GM23338 (cell line): ENCODE data around the gene MAD1L1. TPM values are rescaled to one million over a fixed set of nuclear protein-coding genes. Genes with fewer than 3 reads are reported as not detected.

Experiments
- ATAC-seq: fragments of 200-7000 bp; cut with Tn5 transposase; 3 replicates; pipeline ENCODE4 v1.9.1; 2020
- DNase-seq: peaks from one replicate; pipeline ENCODE4 v3.0.0-alpha.2; 2015; ENCODE audit warnings: low spot score
- H2AFZ ChIP-seq: fragments of 200-600 bp; sonication (generic); 2 replicates; pipeline ENCODE4 v1.8.0; 2016; ENCODE audit warnings: antibody characterized with exemption, mild to moderate bottlenecking, moderate library complexity
- H3F3A ChIP-seq: fragments of 200-600 bp; sonication (generic); replicated peaks from 2 replicates; pipeline ENCODE4 v1.8.0; 2017; ENCODE audit warnings: antibody characterized with exemption, mixed run types, low read depth
- H3K27ac ChIP-seq: fragments of 200-600 bp; sonication (generic); 2 replicates; pipeline ENCODE4 v1.6.1; 2016; ENCODE audit warnings: low read depth
- H3K27me3 ChIP-seq: fragments of 200-600 bp; sonication (generic); 2 replicates; pipeline ENCODE4 v1.8.0; 2016; ENCODE audit warnings: mild to moderate bottlenecking, mixed run types, moderate library complexity; ENCODE audit not compliant: insufficient read depth
- H3K36me3 ChIP-seq: fragments of 200-600 bp; sonication (generic); 2 replicates; pipeline ENCODE4 v1.8.0; 2016; ENCODE audit warnings: mild to moderate bottlenecking; ENCODE audit not compliant: insufficient read depth
- H3K4me1 ChIP-seq: fragments of 200-600 bp; sonication (generic); 2 replicates; pipeline ENCODE4 v1.8.0; 2016; ENCODE audit warnings: mild to moderate bottlenecking, moderate library complexity; ENCODE audit not compliant: insufficient read depth
- H3K4me2 ChIP-seq: fragments of 200-600 bp; sonication (generic); 2 replicates; pipeline ENCODE4 v1.7.1; 2017; ENCODE audit warnings: mixed run types
- H3K4me3 ChIP-seq: fragments of 200-600 bp; sonication (generic); 2 replicates; pipeline ENCODE4 v1.6.1; 2016; ENCODE audit warnings: mixed run types
- H3K79me2 ChIP-seq: fragments of 200-600 bp; sonication (generic); replicated peaks from 2 replicates; pipeline ENCODE4 v1.8.0; 2017; ENCODE audit warnings: mild to moderate bottlenecking; ENCODE audit not compliant: insufficient read depth
- H3K9me2 ChIP-seq: fragments of 200-600 bp; sonication (generic); 2 replicates; pipeline ENCODE4 v1.8.0; 2017; ENCODE audit not compliant: insufficient read depth
- H4K20me1 ChIP-seq: fragments of 200-600 bp; sonication (generic); replicated peaks from 2 replicates; pipeline ENCODE4 v1.8.0; 2017; ENCODE audit warnings: mild to moderate bottlenecking; ENCODE audit not compliant: insufficient read depth
- H3K27ac Mint-ChIP-seq: 2 replicates; pipeline ENCODE4 v1.8.0; 2020; ENCODE audit warnings: inconsistent platforms, mild to moderate bottlenecking, moderate library complexity, mixed read lengths
- H3K27me3 Mint-ChIP-seq: 3 replicates; pipeline ENCODE4 v1.8.0; 2022; ENCODE audit warnings: low read depth, mild to moderate bottlenecking, moderate library complexity, mixed read lengths, inconsistent platforms; ENCODE audit not compliant: insufficient read depth, poor library complexity
- H3K36me3 Mint-ChIP-seq: 3 replicates; pipeline ENCODE4 v1.8.0; 2021; ENCODE audit warnings: low read depth, mild to moderate bottlenecking, inconsistent platforms, moderate library complexity, mixed read lengths
- H3K4me1 Mint-ChIP-seq: 3 replicates; pipeline ENCODE4 v1.8.0; 2020; ENCODE audit warnings: mild to moderate bottlenecking, inconsistent platforms, mixed read lengths
- H3K4me3 Mint-ChIP-seq: 3 replicates; pipeline ENCODE4 v1.8.0; 2021; ENCODE audit warnings: moderate library complexity, mild to moderate bottlenecking, inconsistent platforms, mixed read lengths
- H3K9me3 Mint-ChIP-seq: 3 replicates; pipeline ENCODE4 v1.8.0; 2020; ENCODE audit warnings: moderate library complexity, mild to moderate bottlenecking, inconsistent platforms, mixed read lengths
- CREB1 ChIP-seq: fragments of 250-450 bp; sonication (Bioruptor Pico); IDR thresholded peaks from 2 replicates; pipeline ENCODE4 v1.5.0; 2020; ENCODE audit warnings: low read depth, mild to moderate bottlenecking, moderate library complexity
- CTCF ChIP-seq, 2 experiments: fragments of 200-600 bp in 1 of 2; sonication (generic) in 1 of 2; conservative IDR thresholded peaks; 2 replicates each; pipeline versions ENCODE4 v1.5.1 to v1.6.1; 2016 to 2017; ENCODE audit warnings: antibody characterized with exemption in 2 of 2, low read depth in 2 of 2, mild to moderate bottlenecking in 2 of 2, moderate library complexity in 1 of 2
- NANOG ChIP-seq: IDR thresholded peaks from 2 replicates; pipeline ENCODE4 v1.6.1; 2016; ENCODE audit warnings: antibody characterized with exemption, borderline replicate concordance
- POLR2AphosphoS5 ChIP-seq: IDR thresholded peaks from 2 replicates; pipeline ENCODE4 v1.6.1; 2016; ENCODE audit warnings: antibody characterized with exemption, low read depth
- REST ChIP-seq: IDR thresholded peaks from one replicate; pipeline ENCODE4 v1.6.1; 2018; ENCODE audit warnings: antibody characterized with exemption; ENCODE audit not compliant: unreplicated experiment
- ZNF331 ChIP-seq: fragments of 250-450 bp; sonication (Bioruptor Pico); IDR thresholded peaks from 2 replicates; pipeline ENCODE4 v1.5.0; 2020; ENCODE audit warnings: low read depth, mild to moderate bottlenecking, moderate library complexity
- polyA plus RNA-seq: library from polyadenylated mRNA; unstranded; fragments of >200 nt; fragmentation: Nextera tagmentation; extraction: Ambion mirVana; gene quantifications from 2 replicates; pipeline ENCODE4 v1.2.1, GENCODE V29; 2016
- total RNA-seq: library from RNA; depleted of rRNA; stranded (reverse); fragments of >200 nt; shearing (Covaris generic); gene quantifications from 2 replicates; pipeline ENCODE4 v1.2.3, GENCODE V29; 2014

Gene MAD1L1
- total and polyA plus RNA-seq, 2 experiments from 2014 or later, result 40.3 to 59.3 TPM

GRCh38 chr7:2110610-2111396 lies 121.9 kb downstream of the MAD1L1 start:
- no peaks in the 10 kb centered on the region for H3K9me2 ChIP-seq
- no peaks in the 10 kb centered on the region for H3K9me3 Mint-ChIP-seq
- no peak overlapping the region for H3K4me2 ChIP-seq
- H3K27ac ChIP-seq, result peak overlapping the region; percentile 80; the same call in 1 of the 2 replicates
- DNase-seq (no peak), ATAC-seq (no peak)
- peaks cover 18% of the 10 kb centered on the region for H3K27me3 Mint-ChIP-seq
- no peaks in the 10 kb centered on the region for H3K36me3 ChIP-seq
- peaks cover 44% of the 10 kb centered on the region for H3K4me1 Mint-ChIP-seq
- H4K20me1 ChIP-seq, result 0 out of 2 replicates have a peak, but pooled peaks cover 7% of the 10 kb centered on the region
- no peak overlapping the region for H2AFZ ChIP-seq
- H3K79me2 ChIP-seq, result peaks cover 11% of the 10 kb centered on the region; the same call in 1 of the 2 replicates
- H3K4me3 ChIP-seq, result no peak overlapping the region
- no peak for TF ChIP-seq CTCF (conservative IDR thresholded peaks at IDR 0.05; ENCODE audit: low read depth in 2 of 2)
- no peaks in the 10 kb centered on the region for H3K27me3 ChIP-seq
- peak overlapping the region; percentile 90 for H3K27ac Mint-ChIP-seq
- H3F3A ChIP-seq, result no peaks in the 10 kb centered on the region
- no peak overlapping the region for H3K4me3 Mint-ChIP-seq
- H3K36me3 Mint-ChIP-seq, result peaks cover 10% of the 10 kb centered on the region
- H3K4me1 ChIP-seq, result no peaks in the 10 kb centered on the region; the same call in 1 of the 2 replicates

GRCh38 chr7:2109936-2110609 lies 122.7 kb downstream of the MAD1L1 start:
- TF ChIP-seq ZNF331 (CRISPR knock-in tag) (no peak), POLR2AphosphoS5 (no peak), NANOG (no peak), REST (no peak), CREB1 (CRISPR knock-in tag) (no peak)
- H3K27ac ChIP-seq, result peak overlapping the region; percentile 80; the same call in 1 of the 2 replicates
- H2AFZ ChIP-seq, result no peak overlapping the region
- H4K20me1 ChIP-seq, result 0 out of 2 replicates have a peak, but pooled peaks cover 7% of the 10 kb centered on the region
- H3K4me3 Mint-ChIP-seq, result no peak overlapping the region
- DNase-seq (no peak), ATAC-seq (no peak)
- H3K36me3 Mint-ChIP-seq, result peaks cover 10% of the 10 kb centered on the region
- no peaks in the 10 kb centered on the region for H3K36me3 ChIP-seq
- H3K79me2 ChIP-seq, result peaks cover 11% of the 10 kb centered on the region; the same call in 1 of the 2 replicates
- H3K9me3 Mint-ChIP-seq, result no peaks in the 10 kb centered on the region
- H3K27me3 ChIP-seq, result no peaks in the 10 kb centered on the region
- H3K4me2 ChIP-seq, result no peak overlapping the region
- H3K4me3 ChIP-seq, result no peak overlapping the region
- H3K27me3 Mint-ChIP-seq, result peaks cover 22% of the 10 kb centered on the region
- no peaks in the 10 kb centered on the region for H3K9me2 ChIP-seq
- H3K4me1 Mint-ChIP-seq, result peaks cover 49% of the 10 kb centered on the region
- H3F3A ChIP-seq, result no peaks in the 10 kb centered on the region
- H3K4me1 ChIP-seq, result no peaks in the 10 kb centered on the region; the same call in 1 of the 2 replicates
- H3K27ac Mint-ChIP-seq, result peak overlapping the region; percentile 50
